HG03520 (cell line): ENCODE measurements around the gene MVB12B.
"Not testable (repeated sequence)": the region's sequence is repeated elsewhere in the genome, so short reads cannot be mapped to it uniquely, and the experiment has no call there.

Source experiments
- ATAC-seq: cut with Tn5 transposase; IDR thresholded peaks from one replicate; pipeline ENCODE4 v1.9.1; 2021; ENCODE audit warnings: mild to moderate bottlenecking, moderate library complexity; ENCODE audit not compliant: unreplicated experiment

MVB12B gene

GRCh38 chr9:126551812-126552211, 225.2 kb downstream of the MVB12B start:
- ATAC-seq, result no peak

GRCh38 chr9:126554292-126554691, 227.7 kb downstream of the MVB12B start:
- no peak for ATAC-seq

GRCh38 chr9:126555421-126555820, 228.8 kb downstream of the MVB12B start:
- ATAC-seq, result not testable (repeated sequence)
